Left ventricle myocardium inferior (tissue), 1 donor: ENCODE measurements around the gene TRAF3IP1. TPM values are rescaled to one million over a fixed set of nuclear protein-coding genes. Genes with fewer than 3 reads are reported as not detected.

Experiments used
- DNase-seq: peaks from one replicate; pipeline ENCODE4 v3.0.0-alpha.2; 2020
- H3K27ac ChIP-seq: fragments of 200-600 bp; replicated peaks from 2 replicates; pipeline ENCODE4 v1.8.0; 2021
- H3K27me3 ChIP-seq: fragments of 200-600 bp; 2 replicates; pipeline ENCODE4 v1.8.0; 2021; ENCODE audit warnings: low read depth
- H3K36me3 ChIP-seq: fragments of 200-600 bp; 2 replicates; pipeline ENCODE4 v1.8.0; 2021
- H3K4me1 ChIP-seq: fragments of 200-600 bp; 2 replicates; pipeline ENCODE4 v1.8.0; 2021
- H3K4me3 ChIP-seq: fragments of 200-600 bp; 2 replicates; pipeline ENCODE4 v1.8.0; 2021; ENCODE audit warnings: mild to moderate bottlenecking, moderate library complexity
- H3K9me3 ChIP-seq: fragments of 200-600 bp; replicated peaks from 2 replicates; pipeline ENCODE4 v1.8.0; 2021
- intact Hi-C: fragments of 100-400 bp; cut with micrococcal nuclease; formaldehyde crosslinking; loops from one replicate; pipeline ENCODE4 v1.11.0; 2022
- total RNA-seq: library from RNA; stranded (reverse); fragmentation: NEBNext Ultra II Directional; extraction: Animal tissue kit (Norgen Biotek cat#: 25700); gene quantifications from one replicate; pipeline ENCODE4 v1.2.1, GENCODE V29; 2021
- TF ChIP-seq, protein P1 (sequence below): fragments of 200-600 bp; IDR thresholded peaks from 2 replicates; pipeline ENCODE4 v1.8.0; 2021; ENCODE audit warnings: antibody characterized with exemption, mild to moderate bottlenecking, borderline replicate concordance
- donor health status: DM: no; HTN: yes; CAD: no; lungs with severe emphysema.

Gene TRAF3IP1
- total RNA-seq, 1 donor from 2014 or later = 14.6 TPM

DNA sequence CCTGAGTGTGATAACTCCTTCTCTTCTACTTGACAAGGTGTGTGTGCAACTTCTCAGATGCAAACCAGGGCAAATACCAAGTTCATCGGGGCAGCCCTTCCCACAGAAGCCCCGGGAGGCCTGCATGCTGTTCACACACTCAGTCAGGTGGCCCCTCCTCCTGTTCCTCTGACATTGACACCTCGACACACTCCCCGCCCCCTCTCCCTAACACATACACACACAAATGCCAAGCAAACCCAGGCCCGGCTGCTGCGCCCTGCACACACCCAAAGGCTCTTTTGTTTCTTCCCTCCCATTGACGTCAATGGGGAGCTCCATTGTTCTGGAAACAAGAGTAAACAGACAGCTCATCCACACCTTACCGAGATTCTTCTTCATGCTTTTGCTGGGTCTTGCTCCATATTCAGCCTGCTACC lies 30.2 kb upstream of the TRAF3IP1 start:
- TF ChIP-seq, protein P1, sequence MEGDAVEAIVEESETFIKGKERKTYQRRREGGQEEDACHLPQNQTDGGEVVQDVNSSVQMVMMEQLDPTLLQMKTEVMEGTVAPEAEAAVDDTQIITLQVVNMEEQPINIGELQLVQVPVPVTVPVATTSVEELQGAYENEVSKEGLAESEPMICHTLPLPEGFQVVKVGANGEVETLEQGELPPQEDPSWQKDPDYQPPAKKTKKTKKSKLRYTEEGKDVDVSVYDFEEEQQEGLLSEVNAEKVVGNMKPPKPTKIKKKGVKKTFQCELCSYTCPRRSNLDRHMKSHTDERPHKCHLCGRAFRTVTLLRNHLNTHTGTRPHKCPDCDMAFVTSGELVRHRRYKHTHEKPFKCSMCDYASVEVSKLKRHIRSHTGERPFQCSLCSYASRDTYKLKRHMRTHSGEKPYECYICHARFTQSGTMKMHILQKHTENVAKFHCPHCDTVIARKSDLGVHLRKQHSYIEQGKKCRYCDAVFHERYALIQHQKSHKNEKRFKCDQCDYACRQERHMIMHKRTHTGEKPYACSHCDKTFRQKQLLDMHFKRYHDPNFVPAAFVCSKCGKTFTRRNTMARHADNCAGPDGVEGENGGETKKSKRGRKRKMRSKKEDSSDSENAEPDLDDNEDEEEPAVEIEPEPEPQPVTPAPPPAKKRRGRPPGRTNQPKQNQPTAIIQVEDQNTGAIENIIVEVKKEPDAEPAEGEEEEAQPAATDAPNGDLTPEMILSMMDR = no peak
- no peaks in the 10 kb centered on the region for H3K27me3 ChIP-seq
- peak; percentile 33 for DNase-seq
- H3K4me1 ChIP-seq = peaks cover 55% of the 10 kb centered on the region
- peak overlapping the region; percentile 90 for H3K4me3 ChIP-seq
- no peaks in the 10 kb centered on the region for H3K9me3 ChIP-seq
- no peaks in the 10 kb centered on the region for H3K36me3 ChIP-seq
- intact Hi-C loops = no loop called here
- peak overlapping the region; percentile 87 for H3K27ac ChIP-seq

DNA sequence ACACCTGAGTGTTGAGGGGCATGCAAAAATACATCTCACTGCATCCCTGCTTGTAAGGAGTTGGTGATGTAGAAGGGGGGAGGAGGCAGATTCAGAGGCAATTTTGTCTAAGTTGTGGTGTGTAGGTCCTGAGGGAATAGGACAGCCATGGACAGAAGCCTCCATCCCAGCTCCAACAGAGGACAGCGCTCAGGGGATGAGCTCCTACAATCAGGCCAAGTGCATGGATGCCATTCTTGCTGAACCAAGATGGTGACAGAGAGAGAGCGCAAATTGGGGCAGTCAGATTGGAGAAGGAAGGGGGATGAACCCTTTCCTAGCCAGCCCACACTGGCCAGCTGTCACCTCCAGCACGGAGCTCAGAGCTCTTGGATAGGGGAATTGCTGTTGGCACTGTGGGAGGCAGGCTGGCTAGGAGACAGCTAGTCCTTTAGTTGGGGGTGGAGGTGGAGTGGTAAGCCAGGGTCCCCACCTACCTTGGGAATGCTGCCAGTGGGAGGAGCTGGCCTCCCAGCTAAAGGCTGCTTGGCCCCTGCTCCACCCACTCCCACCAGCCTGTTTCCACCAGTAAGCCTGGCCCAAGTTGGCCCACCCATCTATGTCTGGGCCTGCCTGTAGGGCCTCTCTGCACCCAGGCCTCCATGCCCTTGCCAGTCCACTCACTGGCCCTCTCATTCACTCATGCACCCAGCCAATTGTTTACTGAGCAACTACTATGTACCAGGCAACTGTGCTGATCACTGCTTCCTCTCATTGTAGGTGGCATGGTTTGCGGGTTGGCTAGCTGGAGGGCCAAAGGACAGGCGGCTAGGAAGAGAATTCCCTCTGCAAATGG lies 29.4 kb upstream of the TRAF3IP1 start:
- intact Hi-C loops = no loop called here
- no peak for DNase-seq
- peak overlapping the region; percentile 2 for H3K27ac ChIP-seq

DNA sequence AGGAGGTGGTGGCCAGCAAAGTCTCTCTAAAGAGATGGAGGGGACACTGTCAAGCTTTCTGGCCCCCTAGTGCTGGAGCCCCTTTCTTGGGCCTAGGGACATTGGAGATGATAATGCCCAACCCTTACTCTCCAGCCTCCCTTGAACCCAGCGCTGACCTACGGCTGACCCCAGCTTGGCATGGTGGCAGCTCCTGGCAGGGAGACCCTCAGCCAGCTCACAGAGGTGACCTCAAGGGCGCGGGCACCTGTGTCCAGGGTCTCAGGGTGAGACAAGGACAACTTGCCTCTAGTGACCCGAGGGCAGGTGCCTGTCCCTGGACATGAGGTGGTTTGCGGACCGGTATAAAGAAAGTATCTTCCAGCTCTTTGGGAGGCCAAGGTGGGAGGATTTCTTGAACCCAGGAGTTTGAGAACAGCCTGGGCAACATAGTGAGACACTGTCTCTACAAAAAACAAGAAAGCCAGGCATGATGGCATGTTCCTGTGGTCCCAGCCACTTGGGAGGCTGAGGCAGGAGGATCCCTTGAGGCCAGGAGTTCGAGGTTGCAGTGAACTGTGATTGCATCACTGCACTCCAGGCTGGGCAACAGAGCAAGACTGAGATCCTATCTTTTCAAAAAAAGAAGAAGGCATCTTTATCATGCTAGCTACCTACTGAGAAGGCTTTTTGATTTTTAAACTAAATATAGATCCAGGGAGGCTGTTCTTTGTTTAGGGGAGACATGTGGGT lies 28.6 kb upstream of the TRAF3IP1 start:
- Histone ChIP-seq H3K36me3 (no peaks in the 10 kb centered on the region), H3K27ac (no peak overlapping the region), H3K9me3 (no peaks in the 10 kb centered on the region), H3K4me1 (peaks cover 39% of the 10 kb centered on the region), H3K27me3 (peaks cover 5% of the 10 kb centered on the region), H3K4me3 (no peak overlapping the region)
- DNase-seq = no peak
- intact Hi-C loops = no loop called here
- TF ChIP-seq, protein P1 = no peak

More for the DNA sequence above, 29.4 kb upstream of the TRAF3IP1 start:
- no peaks in the 10 kb centered on the region for H3K36me3 ChIP-seq
- H3K27me3 ChIP-seq = peaks cover 5% of the 10 kb centered on the region
- H3K4me3 ChIP-seq = no peak overlapping the region
- H3K9me3 ChIP-seq = no peaks in the 10 kb centered on the region
- TF ChIP-seq, protein P1 = no peak
- H3K4me1 ChIP-seq = peaks cover 47% of the 10 kb centered on the region

DNA sequence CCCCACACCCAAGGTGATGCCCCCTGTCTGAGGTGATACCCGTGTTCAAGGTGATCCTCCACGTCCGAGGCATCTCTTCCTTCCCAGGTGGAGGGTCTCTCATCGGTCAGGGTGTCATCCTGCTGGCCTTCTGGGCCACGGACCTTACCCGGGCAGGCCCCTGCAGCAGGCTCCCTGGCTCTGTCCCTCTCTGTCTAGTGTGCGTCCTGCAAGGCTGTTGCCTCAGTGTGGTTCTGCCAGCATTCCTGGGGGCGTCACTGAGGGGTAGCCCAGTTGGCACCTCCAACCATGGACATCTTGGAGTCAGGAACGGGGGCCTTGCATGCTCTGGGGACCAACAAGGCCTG lies 26.3 kb upstream of the TRAF3IP1 start:
- DNase-seq = no peak
- intact Hi-C loops = no loop called here

DNA sequence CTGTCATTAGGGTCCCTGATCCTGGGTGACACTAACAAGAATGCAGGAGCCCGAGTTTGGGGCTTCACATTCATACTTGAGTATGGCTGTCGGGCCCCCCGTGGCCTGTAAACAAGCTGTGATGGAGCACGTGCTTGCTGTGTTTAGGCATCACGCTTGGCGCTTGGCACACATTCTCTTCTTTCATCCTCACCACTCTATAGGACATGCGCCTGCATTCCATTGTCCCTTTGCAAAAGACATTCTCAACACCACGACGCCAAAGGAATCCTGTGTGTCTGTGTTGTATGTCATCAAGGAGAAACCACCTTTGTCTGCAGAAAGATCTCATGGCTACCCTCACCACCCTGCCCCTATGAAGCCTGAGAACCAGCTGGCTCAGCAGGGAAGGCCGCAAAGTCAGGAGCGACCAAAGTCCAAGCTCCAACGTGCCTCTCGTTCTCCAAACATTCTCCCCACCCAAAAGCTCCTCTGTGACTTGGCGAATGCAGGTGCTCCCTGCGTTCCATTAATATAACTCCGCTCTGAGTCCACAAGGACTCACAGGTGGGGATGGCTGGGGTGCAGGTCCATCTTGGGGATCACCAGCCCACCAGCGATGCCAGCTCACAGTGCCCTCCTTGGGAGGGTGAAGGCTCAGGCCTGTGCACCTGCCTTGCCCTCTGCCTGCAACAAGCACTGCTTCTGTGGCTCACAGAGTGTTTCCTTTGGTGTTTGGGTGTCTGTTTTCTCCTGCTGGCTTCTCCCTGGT lies 25.8 kb upstream of the TRAF3IP1 start:
- DNase-seq = no peak
- no peak overlapping the region for H3K4me3 ChIP-seq
- TF ChIP-seq, protein P1 = no peak
- no peaks in the 10 kb centered on the region for H3K36me3 ChIP-seq
- H3K27ac ChIP-seq = no peak overlapping the region
- H3K9me3 ChIP-seq = no peaks in the 10 kb centered on the region
- peaks cover 5% of the 10 kb centered on the region for H3K27me3 ChIP-seq
- intact Hi-C loops = no loop called here
- H3K4me1 ChIP-seq = peaks cover 15% of the 10 kb centered on the region

More for the DNA sequence above, 26.3 kb upstream of the TRAF3IP1 start:
- H3K27me3 ChIP-seq = peaks cover 5% of the 10 kb centered on the region
- H3K4me1 ChIP-seq = peaks cover 20% of the 10 kb centered on the region
- no peak overlapping the region for H3K4me3 ChIP-seq
- TF ChIP-seq, protein P1 = no peak
- H3K36me3 ChIP-seq = no peaks in the 10 kb centered on the region
- H3K9me3 ChIP-seq = no peaks in the 10 kb centered on the region
- no peak overlapping the region for H3K27ac ChIP-seq
